ENCODE data around the gene DOCK1.

The DOCK1 gene

DNA sequence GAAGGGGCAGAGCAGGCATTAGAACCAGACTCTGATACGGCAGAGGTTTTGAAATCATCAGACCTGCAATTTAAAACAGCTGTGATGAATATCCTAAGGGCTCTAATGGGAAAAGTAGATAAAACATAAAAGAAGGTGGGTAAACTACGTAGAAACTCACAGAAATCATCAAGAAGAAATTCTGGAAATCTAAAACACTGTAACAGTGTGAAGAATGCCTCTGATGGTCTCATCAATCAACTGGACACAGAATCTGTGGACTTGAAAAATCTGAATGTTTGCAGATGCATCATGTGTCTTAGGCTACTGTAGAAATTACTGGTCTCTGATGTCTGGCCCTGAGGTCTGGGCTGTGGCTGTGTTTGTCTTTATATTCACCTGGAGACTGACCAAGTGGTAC is 470.8 kb downstream of the DOCK1 start:
- no peak for DNase-seq

DNA sequence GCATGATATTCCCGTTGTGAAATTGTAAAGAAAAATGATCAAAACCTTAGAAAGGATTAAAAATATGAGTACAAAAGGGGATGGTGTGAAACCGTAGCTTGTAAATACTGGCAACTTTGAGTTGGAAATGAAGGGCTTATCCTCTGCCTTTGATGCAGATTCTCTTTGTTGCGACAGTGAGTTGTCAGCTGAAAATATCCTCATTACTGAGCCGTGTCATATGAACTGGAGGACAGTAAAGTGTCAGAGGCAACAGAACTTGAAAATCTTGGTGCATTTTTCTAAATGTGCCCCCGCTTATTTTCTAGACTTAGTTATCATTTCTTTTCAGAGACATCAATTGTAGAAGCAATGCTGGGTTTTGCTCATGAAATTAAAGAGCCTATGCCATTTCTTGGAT is 473.4 kb downstream of the DOCK1 start:
- no peak for DNase-seq

- DNase-seq = no peak
These were observed 479.3 kb downstream of the DOCK1 start for GRCh38 chr10:127384532-127384931.

GRCh38 chr10:127385066-127385465 is 479.8 kb downstream of the DOCK1 start:
- no peak for DNase-seq

DNA sequence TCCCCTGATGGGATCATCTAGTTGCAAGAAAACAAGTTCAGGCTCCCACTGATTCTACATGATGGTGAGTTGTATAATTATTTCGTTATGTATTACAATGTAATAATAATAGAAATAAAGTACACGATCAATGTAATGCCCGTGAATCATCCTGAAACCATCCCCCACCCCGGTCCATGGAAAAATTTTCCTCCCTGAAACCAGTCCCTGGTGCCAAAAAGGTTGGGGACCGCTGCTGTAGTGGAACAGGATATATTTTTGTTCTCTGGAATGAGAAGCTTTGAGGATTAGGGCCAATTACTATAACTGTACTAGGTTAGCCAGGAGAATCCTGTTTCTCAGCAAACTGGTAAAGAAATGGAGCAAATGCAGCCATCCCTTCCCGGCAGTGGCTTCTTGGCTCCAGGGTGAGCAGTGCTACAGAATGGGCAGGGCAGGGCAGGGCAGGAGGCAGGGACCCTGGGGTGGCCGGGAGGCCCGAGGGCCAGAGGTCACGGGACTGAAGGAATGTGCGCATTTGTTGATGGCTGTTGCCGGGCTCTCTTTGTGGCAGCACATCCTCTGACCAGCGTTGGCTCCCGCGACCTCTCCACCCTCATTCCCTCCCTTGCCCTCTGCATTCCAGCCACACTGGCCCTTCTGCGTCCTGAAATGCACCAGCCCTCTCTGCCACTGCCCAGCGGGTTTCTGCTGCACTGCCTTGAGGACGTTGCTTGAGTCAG is 481.5 kb downstream of the DOCK1 start:
- DNase-seq = no peak

DNA sequence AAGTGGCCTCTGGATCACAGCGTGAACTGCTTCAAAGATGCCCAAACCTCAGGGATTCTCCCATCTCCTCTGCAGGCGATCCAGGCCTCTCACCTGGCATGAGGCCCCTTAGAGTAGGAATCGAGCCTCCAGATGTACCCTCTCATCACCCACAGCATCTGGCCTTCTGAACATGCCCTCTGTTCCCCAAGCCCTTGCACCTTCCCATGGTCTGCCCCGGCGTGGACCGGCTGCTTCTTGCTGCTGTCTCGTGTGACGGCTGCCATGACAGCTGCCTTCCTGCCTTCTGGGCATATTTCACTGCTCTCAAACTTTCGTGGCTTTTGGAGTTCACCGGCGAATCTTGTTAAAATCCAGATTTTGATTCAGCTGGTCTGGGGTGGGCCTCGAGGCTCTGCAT is 486.6 kb downstream of the DOCK1 start:
- DNase-seq = no peak

DNA sequence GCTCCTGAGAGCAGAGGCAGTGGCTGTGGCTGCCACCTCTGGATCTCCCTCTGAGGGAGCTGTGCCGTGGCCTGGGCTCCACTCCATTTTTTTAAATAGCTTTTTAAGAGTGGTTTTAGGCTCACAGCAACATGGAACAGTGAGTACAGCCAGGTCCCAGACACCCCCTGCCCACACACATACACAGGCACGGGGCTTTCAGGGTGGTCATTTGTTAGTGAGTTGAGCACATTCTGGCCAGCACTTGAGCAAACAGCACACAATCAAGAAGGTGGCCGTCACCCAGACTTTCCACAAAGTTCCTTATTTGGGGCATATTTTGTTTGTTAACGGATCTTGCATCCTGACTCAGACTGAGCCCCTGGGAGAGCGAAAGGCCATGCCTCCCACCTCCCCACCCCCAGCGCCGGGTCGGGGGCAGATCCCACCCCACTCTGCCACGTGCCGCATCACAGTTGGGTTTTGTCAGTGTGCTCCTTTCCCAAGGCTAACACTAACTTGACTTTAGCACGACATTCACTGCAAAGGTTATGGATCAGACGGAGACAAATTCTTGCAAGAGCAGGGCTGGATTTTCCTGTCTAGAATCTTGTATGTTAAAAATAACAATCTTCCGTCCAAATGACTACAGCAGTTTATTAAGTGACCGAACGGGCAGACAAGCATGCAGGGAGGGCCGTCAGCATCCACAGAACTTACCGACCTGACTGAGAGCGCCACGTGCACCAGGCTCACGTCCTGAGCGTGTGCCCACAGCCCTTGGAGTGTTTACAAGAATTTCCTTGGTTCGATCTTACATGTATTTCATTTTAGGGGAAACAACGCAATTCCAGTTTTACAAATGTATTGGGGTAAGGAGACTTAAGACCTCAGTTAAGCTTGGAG is 487.4 kb downstream of the DOCK1 start:
- DNase-seq = no peak

DNA sequence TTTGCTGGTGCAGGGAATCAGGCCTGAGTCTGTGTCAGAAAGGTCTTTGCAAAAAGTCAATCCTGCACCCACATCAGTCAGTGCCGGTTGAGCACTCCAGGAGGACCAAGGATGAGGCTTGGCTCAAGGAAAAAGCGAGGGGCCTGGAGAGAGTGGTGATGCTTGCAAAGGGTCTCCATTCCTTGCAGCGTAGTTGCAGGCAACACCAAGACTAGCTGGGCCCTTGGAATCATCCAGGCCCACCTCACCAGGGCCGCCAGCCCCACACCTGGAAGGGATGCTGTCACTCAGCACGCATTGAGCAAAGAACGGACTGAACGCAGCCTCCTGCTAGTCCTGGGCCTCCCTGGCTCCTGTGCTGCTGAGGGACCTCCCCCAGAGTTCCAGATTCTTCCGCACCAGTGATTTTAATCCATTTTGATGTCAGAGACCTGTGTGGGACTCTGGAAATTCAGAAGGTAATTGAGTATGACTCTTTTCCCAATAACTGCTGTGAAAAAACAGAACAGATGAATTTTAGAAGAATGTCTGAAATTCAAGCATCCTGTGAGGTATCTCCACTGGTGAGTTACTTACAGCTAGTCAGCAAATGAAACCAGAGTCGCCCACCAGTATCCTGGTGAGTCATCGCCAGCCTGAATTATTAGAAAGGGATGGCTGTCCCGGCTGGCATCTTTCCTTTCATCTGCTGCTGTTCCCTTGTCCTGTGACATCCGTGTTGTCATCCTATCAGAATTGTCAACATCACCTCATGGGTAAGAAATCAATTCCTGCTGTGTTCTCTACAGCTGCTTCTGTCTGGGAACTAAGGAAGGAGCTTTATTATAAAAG is 493.1 kb downstream of the DOCK1 start:
- DNase-seq = peak; percentile 79

- no peak for DNase-seq
These were observed 493.7 kb downstream of the DOCK1 start for GRCh38 chr10:127398971-127399365.

DNA sequence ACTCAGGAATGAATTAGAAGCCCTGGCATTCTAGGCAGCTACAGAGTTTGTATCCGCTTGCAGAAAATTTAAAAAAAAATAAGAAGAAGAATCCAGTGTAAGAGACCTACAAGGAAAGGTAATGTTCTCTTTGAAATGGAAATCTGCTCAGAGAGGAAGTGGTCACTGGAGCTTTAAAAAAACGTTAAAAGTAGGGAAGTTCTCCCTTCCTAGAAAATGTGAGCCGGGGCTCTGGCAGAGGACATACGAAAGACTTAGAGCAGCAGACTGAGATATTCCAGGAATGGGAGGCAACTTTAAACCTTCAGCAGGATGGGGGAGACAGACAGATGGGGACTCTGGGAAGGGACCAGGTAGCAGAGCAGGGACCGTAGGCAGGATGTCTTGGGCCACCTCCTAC is 494.4 kb downstream of the DOCK1 start:
- DNase-seq = no peak

GRCh38 chr10:127400216-127400615 is 495.0 kb downstream of the DOCK1 start:
- no peak for DNase-seq

- DNase-seq = no peak
These were observed 497.6 kb downstream of the DOCK1 start for GRCh38 chr10:127402596-127403409.

DNA sequence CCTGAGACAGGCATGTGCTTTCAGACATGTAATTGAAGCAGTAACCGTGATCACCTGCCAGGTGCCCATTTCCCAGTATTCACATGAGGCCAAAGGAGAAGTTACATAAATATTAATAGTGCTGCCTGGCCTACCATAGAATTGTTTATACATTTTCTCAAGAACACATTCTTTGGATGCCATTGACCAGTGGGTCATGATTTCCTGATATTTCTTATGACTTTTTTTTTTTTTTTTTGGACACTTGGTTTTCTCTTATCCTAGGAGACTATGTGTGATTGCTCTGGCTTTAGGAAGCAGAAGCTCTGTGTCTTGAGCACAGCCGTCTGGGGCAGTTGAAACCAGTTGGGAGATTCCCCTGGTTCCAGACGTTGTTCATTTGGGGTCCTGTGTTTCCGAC is 500.0 kb downstream of the DOCK1 start:
- DNase-seq = no peak

DNA sequence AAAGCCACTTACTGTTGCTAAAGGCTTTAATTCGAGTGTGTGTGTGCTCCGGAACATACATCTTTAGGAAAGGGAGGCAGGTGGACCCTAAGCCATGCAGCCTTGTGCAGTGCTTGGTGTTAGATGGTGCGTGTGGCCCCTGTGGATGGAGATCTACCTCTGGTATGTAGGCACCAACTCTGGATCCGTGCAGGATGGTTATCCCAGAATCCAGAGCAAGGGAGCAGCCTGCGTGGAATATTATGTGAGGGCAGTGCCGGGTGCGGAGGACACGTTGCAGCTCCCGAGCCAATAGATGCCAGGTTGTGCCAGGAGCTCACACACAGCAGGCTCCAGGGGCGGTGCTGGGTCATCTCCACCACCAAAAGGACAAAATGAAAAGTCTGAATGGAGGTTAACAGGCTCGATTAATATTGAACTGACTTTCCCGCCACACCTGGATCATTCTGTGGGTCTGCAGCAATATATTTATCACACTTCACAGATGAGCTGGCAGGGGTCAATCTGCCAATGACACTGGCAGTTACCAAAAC is 500.9 kb downstream of the DOCK1 start:
- no peak for DNase-seq

- no peak for DNase-seq
These were observed 502.3 kb downstream of the DOCK1 start for GRCh38 chr10:127407551-127407950.

DNA sequence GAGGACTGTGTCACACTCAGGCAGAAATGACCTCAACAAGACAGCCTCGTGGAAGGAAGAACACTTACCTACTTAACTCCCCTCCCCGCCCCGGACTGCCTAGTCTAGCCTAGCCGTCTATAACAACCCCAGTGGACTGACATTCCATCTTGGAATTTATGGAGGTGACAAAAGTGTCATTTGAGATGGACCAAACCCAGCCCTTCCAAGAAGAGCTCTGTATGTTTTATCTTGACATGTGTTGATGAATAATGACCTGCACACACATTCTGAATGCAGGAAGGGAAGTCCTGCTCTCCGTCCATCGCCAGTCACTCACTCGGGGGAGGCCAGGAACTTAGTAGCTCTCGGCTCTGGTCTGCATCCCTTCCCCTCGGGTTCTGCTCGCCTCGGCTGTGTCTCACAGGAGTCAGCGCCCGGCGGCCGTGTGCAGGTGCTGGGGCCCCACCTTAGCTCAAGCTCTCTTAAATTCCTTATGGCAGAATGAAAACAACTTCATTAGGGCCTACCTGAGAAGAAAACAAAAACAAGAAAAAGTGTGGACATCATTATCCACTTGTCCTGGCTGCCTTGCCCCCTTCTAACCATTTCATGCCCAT is 503.0 kb downstream of the DOCK1 start:
- DNase-seq = peak; percentile 70

DNA sequence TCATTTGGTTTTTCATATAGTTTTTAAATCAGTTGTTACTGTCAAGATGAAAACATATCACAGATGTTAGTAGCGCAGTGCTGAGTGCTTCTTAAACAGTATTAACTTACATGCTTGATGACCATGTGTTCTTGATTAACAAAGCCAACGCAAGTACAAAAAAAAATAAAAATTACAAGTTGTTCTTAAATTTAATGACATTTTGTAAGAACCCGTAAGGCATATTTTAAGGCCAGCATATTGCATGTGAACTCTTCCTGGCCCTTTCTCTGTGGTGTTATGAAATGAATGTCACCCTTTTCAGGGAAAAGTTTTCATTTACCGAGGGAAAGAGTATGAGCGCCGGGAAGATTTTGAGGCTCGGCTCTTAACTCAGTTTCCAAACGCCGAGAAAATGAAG is 503.5 kb downstream of the DOCK1 start:
- no peak for DNase-seq

- DNase-seq = no peak
These were observed 504.8 kb downstream of the DOCK1 start for GRCh38 chr10:127410030-127410429.

DNA sequence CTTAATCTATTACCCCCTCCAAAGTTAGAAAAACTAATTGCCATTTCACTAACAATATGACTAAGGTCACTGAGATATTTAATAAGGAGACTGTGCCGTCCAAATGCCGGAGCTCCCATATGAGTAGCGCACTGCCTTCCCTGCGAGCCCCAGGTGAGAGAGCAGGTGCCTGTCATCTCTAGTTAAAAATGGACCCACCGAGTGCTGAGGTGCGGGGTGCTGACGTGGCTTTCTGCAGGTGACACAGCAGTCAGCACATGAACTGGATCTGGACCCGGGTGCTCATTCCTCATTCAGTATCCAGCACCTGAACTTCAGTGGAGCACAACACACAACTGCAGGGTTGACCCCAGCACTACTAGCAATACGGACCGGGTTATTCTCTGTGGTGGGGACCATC is 505.8 kb downstream of the DOCK1 start:
- DNase-seq = no peak

GRCh38 chr10:127413326-127413725 is 508.1 kb downstream of the DOCK1 start:
- no peak for DNase-seq

DNA sequence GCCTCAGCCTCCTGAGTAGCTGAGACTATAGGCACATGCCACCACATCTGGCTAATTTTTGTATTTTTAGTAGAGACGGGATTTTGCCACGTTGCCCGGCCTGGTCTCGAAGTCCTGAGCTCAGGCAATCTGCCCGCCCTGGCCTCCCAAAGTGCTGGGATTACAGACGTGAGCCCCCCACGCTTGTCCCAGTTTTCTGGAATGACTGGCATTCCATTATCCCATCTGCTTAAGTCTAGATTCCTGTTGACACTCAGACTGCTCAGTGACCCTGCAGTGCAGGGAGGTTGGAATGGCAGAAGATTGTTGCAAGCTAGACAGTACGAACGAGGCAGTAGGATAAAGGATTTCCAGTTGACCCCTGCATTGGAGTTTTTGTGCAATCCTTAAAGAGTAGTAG is 508.8 kb downstream of the DOCK1 start:
- peak; percentile 64 for DNase-seq

DNA sequence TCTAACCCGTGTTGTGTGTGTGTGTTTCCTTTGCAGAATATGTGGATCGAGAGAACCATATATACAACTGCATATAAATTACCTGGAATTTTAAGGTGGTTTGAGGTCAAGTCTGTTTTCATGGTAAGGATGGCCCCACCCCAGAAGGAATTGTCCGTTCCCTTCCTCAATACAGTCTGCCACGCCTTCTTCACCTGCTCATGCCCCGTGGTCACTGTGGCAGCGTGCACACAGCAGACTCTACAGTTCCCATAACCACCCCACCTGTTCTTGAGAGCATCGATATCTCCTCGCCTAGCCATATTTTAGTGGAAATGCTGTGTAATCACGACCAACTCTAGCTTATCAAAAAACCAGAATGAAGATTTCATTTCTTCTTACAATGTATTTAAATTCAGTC is 509.9 kb downstream of the DOCK1 start:
- no peak for DNase-seq
